DMS153 treated with DMSO at 0.1 percent for 48 hours (cell line): ENCODE data around the gene PRPF39.

Source experiments
- DNase-seq: peaks from one replicate; lab custom pipeline; 2025; ENCODE audit not compliant: unreplicated experiment; lab: John Stamatoyannopoulos, UW

PRPF39 gene, protein sequence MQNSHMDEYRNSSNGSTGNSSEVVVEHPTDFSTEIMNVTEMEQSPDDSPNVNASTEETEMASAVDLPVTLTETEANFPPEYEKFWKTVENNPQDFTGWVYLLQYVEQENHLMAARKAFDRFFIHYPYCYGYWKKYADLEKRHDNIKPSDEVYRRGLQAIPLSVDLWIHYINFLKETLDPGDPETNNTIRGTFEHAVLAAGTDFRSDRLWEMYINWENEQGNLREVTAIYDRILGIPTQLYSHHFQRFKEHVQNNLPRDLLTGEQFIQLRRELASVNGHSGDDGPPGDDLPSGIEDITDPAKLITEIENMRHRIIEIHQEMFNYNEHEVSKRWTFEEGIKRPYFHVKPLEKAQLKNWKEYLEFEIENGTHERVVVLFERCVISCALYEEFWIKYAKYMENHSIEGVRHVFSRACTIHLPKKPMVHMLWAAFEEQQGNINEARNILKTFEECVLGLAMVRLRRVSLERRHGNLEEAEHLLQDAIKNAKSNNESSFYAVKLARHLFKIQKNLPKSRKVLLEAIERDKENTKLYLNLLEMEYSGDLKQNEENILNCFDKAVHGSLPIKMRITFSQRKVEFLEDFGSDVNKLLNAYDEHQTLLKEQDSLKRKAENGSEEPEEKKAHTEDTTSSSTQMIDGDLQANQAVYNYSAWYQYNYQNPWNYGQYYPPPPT

DNA sequence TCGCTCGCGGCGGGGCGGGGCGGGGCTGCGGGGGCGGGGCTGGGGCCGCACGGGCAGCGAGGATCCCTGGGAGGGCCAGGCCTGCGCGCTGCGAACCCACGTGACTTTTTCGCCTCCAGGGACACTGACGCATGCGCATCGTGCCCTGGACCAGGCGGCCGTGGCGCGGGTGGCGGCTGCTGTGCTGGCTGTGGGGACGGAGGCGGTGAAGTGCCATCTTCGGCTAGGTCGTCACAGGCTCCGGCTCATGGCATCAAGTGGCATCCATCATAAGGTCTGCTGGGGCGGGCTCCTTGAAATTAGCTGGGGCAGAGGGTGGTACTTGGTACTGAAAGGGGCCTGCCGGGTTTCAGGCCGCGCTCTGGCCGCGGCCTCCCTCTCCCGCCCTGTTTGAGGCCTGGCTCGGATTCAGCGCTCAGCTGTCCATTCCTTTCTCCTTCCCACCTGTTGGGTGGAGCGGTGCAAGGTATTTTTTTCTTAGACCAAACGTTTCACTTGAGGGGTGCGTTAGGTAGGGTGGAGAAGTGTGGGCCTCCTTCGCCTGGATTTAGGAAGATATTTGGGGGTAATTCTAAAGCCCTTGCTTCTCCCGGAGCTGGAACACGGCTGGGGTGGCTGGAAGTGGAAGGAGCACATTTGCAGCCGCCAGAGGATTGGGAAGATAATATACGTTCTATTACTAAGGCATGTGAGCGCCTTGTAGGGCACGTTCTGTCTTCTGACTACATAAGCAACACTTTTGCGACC is at the start of gene PRPF39:
TSS of gene PRPF39 (plus strand) at position 141 of the 747 bp plus-strand sequence. CDS start 11,124 bp downstream, outside the sequence.
- DNase-seq = peak; percentile 86

DNA sequence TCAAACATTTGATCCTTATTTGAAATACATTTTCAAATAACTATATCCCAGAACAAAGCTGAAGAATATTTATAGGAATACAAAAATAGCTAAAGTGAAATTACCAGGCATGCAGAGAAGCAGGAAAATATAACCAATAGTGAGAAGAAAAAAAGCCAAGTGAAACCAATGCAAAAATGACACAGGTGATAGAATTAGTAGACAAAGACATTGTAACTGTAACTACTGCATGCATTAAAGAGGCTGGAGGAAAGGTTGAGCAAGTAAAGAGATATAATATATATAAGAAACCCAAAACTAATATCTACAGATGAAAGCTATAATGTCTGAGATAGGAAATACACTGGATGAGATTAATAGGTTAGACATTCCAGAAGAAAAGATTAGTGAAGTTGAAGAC is 49.2 kb upstream of the PRPF39 start:
- no peak for DNase-seq

DNA sequence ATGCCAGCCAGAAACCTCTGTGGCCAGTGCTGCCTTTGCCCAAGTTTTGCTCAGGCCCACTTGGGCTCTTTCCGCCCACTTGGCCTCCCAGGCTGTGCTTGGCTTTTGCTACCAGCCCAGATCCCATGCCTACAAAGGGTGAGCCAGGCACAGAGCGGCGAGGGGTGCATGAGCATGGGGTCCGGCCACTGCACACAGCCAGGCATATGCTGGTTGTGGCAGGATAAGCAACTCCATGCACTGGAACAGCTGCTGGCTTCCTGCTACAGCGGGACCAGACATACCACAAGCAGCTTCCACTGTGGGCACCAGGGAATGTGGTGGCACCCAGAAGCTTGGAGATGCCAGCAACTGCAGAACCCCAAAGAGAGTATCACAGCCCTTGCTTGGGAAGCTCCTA is 45.7 kb upstream of the PRPF39 start:
- DNase-seq = no peak

DNA sequence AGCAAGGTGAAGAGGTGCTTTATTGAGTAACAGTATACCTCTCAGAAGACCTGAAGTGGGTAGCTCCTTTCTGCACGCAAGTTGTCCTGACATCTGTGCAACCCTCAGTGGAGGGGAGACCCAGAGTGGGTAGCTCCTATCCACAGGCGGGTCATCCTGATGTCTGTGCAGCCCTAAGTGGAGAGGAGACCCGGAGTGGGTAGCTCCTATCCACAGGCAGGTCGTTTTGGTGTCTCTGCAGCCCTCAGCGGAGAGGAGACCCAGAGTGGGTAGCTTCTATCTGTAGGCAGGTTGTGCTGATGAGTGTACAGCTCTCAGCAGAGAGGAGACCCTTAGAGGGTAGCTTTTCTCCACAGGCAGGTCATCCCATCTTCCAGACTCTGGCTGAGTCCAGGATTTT is 45.1 kb upstream of the PRPF39 start:
- DNase-seq = no peak

DNA sequence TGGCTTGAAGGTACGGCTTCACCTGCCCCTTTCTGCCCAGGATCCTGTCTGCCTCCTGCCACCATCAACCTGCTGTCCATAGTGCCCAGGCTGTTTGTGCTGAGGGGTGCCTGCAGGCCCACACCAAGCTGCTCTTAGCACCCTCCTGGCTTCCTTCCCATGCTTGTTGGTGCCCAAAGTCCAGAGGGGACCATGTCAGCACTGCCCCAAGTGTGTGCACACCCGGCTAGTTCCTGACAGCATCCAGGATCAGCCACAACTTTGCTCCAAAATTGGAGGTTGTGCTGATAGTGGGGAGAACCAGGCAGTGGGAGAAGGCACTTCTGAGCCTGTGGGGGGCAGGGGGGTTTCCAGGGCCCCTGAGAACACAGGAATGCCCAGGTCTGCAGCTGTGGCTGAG is 44.5 kb upstream of the PRPF39 start:
- DNase-seq = no peak

DNA sequence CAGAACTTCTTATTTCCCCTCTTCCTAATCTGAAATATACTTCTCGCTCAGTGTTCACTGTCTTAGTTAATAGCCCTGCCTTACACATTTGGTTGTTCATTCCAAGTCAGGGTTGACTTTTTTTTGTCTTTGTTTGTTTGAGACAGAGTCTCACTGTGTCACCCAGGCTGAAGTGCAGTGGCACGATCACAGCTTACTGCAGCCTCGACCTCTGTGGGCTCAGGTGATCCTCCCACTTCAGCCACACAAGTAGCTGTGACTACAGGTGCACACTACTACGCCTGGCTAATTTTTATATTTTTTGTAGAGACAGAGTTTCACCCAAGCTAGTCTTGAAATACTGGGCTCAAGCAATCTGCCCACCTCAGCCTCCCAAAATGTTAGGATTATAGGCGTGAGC is 42.3 kb upstream of the PRPF39 start:
- no peak for DNase-seq

DNA sequence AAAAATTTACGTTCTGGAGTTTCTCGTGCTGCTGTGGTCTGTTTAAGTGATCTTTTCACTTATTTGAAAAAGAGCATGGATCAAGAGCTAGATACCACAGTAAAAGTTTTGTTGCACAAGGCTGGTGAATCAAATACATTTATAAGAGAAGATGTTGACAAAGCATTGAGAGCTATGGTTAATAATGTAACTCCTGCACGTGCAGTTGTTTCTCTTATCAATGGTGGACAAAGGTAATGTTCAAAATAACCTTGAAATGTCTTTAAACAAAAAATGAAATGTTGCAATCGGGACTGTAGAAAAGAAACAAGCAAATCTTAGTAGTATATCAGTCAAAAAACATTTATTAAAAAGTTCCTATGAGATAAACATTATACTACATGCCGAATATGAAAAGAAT is 39.3 kb upstream of the PRPF39 start:
- no peak for DNase-seq

DNA sequence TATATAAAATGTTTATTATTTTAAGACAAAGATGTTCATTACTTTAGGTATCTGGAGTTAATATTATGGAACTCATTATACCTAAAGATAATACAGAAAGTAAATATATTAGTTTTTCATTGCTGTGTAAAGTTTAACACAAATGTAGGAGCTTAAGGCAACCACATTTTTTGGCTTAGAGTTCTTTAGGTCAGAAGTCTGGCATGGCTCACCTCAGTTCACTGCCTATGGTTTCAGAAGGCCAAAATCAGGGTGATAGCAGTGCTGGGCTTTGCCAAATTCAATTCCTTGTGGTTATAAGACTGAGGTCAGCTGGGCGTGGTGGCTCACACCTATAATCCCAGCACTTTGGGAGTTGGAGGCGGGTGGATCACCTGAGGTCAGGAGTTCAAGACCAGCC is 35.5 kb upstream of the PRPF39 start:
- no peak for DNase-seq

DNA sequence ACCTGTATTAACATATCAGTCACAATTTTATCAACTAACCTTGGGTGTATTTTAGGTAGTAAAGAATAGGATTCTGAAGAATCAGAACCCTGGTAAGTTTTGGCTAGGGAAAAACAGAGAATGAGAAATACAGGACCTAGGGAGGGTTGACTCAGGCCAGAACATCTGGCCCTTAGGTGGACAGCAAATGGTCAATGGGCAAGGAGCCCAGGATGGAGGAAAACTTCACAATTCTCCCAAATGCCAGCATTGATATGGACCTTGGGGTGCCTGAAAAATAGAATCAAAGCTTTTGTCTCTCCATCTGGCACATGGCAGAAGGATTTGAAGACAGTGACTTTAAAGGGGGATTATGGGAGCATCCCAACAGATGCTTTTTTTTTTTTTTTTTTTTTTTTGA is 32.7 kb upstream of the PRPF39 start:
- DNase-seq = no peak

DNA sequence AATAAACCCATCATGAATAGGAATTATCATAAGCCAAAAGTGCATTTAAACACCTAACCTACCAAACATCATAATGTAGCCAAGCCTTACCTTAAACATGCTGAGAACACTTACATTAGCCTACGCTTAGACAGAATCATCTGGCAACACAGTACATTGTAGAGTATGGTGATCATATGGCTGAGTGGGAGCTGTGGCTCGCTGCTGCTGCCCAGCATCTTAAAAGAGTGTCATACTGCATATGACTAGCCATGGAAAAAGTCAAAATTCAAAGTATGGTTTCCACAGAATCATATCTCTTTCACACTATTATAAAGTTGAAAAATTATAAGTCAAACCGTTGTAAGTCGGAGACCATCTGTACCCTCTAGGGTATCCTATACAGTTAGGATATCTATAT is 32.0 kb upstream of the PRPF39 start:
- no peak for DNase-seq

DNA sequence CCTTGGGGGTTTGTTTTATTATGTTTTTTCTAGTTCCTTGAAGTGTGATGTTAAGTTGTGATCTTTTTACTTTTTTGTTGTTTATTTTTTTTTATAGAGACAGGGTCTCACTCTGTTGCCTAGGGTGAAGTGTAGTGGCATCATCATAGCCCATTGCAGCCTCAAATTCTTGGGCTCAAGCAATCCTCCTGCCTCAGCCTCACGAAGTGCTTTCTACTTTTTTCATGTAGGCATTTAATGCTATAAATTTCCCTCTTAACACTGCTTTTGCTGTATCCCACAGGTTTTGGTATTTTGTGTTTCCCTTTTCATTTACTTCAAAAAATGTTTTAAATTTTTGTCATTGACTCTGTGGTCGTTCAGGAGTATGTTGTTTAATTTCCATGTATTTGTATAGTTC is 26.6 kb upstream of the PRPF39 start:
- no peak for DNase-seq

DNA sequence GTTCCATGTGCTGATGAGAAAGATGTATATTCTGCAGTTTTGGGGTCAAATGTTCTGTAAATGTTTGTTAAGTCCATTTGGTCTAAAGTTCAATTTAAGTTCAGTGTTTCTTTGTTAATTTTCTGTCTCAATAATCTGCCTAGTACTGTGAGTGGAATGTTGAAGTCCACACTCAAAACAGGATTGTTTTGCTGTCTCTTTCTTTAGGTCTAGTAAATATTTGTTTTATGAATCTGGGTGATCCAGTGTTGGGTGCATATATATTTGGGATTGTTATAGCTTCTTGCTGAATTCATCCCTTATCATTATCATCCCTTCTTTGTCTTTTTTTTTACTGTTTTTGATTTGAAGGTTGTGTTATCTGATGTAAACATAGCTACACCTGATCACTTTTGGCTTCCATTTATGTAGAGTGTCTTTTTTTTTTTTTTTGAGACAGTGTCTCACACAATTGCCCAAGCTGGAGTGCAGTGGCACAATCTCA is 26.0 kb upstream of the PRPF39 start:
- no peak for DNase-seq

DNA sequence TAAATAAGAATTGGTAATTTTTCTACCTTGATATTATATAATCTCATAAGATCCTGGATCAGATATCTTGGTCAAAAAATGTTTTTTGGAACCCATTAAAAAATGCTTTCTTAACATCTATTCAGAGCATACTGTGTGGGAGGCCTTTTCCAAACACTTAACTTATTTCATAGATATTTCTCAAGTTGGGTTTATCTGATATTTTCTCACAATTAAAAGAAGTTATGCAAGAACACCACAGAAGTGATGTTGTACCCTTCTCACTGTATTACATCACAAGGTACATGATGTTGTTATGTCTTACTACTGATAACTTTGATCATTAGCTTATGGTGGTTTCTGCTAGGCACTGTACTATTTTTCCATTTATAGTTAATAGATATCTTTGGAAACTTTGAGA is 23.4 kb upstream of the PRPF39 start:
- no peak for DNase-seq

DNA sequence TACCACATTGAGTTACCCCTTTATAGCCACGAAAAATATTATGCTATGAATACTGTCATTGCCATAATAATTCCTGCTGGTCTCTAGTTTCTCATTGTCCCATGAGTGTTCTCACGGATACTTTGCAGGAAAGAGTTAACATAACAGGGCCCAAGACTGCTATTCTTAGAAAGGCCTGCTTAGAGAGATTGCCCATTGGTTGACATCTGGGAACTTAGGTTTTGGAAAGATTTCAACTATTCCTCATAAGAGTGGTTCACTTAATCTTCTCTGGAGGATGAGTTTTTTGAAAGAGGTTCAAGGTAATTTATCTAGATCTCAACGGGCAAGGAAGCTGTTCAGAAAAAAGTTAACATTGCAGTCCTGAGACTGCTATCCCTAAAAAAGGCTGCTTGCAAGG is 18.4 kb upstream of the PRPF39 start:
- DNase-seq = no peak

DNA sequence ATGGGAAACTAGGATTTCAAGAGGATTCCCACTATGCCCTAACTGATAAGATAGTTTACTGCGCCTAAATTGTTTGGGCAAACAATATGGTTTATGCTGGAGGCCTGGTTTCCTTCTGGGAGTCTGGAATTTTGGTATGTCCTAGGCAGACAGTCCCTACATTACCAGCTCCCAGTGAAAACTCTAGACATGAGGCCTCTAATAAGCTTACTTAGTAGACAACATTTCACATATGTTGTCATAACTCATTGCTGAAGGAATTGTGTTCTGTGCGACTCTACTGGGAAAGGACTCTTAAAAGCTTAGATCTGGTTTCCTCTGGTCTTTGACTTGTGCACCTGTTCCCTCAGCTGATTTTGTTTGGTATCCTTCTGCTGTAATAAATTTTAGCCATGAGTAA is 18.0 kb upstream of the PRPF39 start:
- DNase-seq = no peak

DNA sequence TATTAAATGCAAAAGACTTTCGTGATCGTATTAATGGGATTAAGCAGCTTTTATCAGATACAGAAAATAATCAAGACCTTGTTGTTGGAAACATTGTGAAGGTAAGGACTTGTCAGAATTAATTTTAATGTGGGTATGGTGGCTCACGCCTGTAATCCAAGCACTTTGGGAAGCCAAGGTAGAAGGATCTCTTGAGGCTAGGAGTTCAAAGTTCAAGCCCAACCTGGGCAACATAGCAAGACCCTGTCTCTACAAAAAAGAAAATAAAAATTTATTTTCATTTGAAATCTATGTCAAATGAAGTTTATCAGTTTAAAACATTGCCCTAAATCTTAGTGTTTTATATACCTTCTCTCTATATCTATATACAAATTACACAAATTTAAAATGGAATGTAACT is 17.2 kb upstream of the PRPF39 start:
- no peak for DNase-seq

DNA sequence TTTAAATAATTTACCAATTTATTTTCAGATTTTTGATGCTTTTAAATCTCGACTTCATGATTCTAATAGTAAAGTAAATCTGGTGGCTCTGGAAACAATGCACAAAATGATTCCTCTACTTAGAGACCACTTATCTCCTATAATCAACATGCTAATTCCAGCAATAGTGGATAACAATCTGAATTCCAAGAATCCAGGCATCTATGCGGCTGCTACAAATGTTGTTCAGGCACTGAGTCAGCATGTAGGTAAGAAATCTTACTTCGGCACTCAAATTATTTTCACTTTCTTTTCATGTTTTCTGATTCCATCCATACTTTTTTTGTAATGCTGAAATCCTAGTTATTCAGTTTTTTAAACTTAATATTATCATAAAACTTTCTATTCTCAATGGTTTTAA is 15.5 kb upstream of the PRPF39 start:
- DNase-seq = no peak

DNA sequence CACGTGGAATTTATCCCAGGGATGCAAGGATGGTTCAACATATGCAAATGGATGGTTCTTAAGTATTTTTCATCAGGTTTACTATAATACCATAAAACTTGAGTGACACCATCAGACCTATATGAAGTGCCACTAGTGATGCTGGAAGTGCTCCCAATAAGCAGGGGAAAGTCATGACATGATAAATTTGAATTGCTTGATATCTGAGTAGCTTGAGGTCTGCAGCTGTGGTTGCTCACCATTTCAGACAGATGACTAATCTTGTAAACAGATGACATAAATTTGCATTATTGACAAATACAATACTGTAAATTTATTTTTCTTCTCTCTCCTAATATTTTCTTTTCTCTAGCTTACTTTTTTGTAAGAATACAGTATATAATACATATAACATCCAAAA is 13.7 kb upstream of the PRPF39 start:
- DNase-seq = no peak

DNA sequence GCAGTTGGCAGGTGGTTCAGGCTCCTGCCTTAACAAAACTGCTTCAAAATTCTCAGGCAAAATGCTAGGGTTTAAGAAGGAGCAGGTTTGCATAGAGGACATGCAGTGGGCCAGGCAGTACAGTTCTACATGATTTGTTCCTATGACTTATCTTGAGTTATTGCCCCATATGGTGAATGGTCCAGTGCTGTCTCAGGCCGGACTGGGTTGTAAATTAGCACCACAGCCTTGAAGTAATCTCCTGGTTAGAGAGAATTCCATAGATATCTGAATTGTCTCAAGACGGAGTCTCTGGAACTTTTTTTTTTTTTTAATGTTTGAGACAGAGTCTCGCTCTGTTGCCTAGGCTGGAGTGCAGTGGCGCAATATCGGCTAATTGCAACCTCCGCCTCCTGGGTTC is 11.8 kb upstream of the PRPF39 start:
- no peak for DNase-seq

DNA sequence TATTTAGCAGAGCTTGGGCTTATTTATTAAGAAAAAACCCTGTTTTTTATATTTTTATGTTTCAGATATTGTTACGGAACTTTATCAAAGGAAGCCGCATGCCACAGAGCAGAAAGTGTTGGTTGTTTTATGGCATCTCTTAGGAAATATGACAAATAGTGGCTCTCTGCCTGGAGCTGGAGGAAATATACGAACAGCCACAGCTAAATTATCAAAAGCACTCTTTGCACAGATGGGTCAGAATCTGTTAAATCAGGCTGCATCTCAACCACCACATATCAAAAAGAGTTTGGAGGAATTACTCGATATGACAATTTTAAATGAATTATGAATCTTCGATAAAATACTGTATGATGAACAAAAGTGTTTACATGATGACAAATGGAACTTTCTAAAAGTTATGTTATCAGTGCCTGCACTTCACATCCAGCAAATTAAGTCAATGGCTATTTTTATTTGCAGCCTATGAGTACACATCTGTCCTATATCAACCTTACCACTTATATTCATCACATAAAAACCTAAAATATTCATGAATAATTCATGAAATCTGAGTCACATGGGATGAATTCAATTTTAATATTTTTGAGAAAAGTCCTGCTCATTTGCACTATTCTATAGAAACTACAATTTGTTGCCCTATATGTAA is 10.6 kb upstream of the PRPF39 start:
- DNase-seq = no peak

DNA sequence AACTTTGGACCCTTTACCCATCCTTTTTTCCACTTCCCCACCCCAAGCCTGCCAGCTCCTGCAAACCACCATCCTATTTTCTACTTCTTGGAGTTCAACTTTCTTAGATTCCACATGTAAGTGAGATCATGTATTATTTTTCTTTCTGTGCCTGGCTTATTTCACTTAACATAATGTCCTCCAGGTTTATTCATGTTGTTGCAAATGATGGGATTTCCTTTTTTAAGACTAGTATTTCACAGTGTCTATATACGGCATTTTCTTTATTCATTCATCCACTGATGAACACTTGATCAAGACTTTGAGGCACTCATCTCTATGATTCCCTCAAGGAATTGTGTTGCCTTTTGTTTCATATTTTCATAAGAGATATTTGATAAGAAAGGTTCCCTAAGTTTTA is 5.6 kb upstream of the PRPF39 start:
- DNase-seq = no peak
